HEK293 (cell line): ENCODE results near the gene OOSP1.

Source experiments
- CTCF ChIA-PET: fragments of 350-600 bp; formaldehyde crosslinking; extraction: SDS; loops from one replicate; lab custom pipeline; 2021; ENCODE audit warnings: antibody characterized with exemption; lab: Yijun Ruan, JAX
- POLR2A ChIA-PET: fragments of 300-600 bp; formaldehyde crosslinking; extraction: SDS; loops from one replicate; lab custom pipeline; 2020; ENCODE audit warnings: antibody characterized with exemption, inconsistent platforms; lab: Yijun Ruan, JAX
- H3K27ac ChIP-seq: fragments of 200-500 bp; sonication (Bioruptor generic); 2 replicates; pipeline ENCODE4 v1.5.1; 2014; ENCODE audit warnings: low read depth, low read length, control low read depth, inconsistent platforms; ENCODE audit errors: extremely low read depth
- H3K36me3 ChIP-seq, 2 experiments: fragments of 200-500 bp in 1 of 2; sonication (Bioruptor generic) in 1 of 2; 1 replicate in 1 of 2; 2 replicates in 1 of 2; pipeline ENCODE4 v1.5.1; 2014 to 2017; ENCODE audit warnings: inconsistent platforms in 2 of 2, low read length in 2 of 2; ENCODE audit not compliant: control insufficient read depth in 2 of 2, insufficient read depth in 1 of 2
- H3K4me1 ChIP-seq: fragments of 200-500 bp; sonication (Bioruptor generic); 2 replicates; pipeline ENCODE4 v1.5.1; 2014; ENCODE audit warnings: mild to moderate bottlenecking, low read length, inconsistent platforms; ENCODE audit not compliant: control insufficient read depth, insufficient read depth
- H3K4me3 ChIP-seq: 2 replicates; pipeline ENCODE4 v1.5.1; 2011; ENCODE audit warnings: low read depth, mild to moderate bottlenecking, control low read depth, low read length, moderate library complexity
- H3K9me3 ChIP-seq: fragments of 200-500 bp; sonication (Bioruptor generic); 2 replicates; pipeline ENCODE4 v1.5.1; 2014; ENCODE audit warnings: low read depth, low read length, inconsistent platforms; ENCODE audit not compliant: control insufficient read depth, insufficient read depth
- FEZF1 ChIP-seq: fragments of 450-650 bp; formaldehyde crosslinking; IDR thresholded peaks from 2 replicates; pipeline ENCODE4 v1.5.1; 2016; ENCODE audit warnings: missing biosample characterization, missing genetic modification characterization
- MEIS1 ChIP-seq: sonication (generic); formaldehyde crosslinking; IDR thresholded peaks from 2 replicates; pipeline ENCODE4 v1.8.1; 2022; ENCODE audit warnings: missing genetic modification reagents, mild to moderate bottlenecking, borderline replicate concordance
- OSR2 ChIP-seq: fragments of 450-650 bp; formaldehyde crosslinking; IDR thresholded peaks from 2 replicates; pipeline ENCODE4 v1.5.1; 2016; ENCODE audit warnings: missing biosample characterization, missing genetic modification characterization
- SALL2 ChIP-seq: fragments of 450-650 bp; formaldehyde crosslinking; IDR thresholded peaks from 2 replicates; pipeline ENCODE4 v1.5.0; 2017; ENCODE audit warnings: missing biosample characterization, mild to moderate bottlenecking, missing genetic modification characterization, borderline replicate concordance
- YY2 ChIP-seq: fragments of 450-650 bp; formaldehyde crosslinking; IDR thresholded peaks from 2 replicates; pipeline ENCODE4 v1.5.1; 2016; ENCODE audit warnings: missing biosample characterization, missing genetic modification characterization
- ZFP69B ChIP-seq: fragments of 450-650 bp; formaldehyde crosslinking; IDR thresholded peaks from 2 replicates; pipeline ENCODE4 v1.5.1; 2016; ENCODE audit warnings: missing biosample characterization, missing genetic modification characterization
- ZNF155 ChIP-seq: fragments of 450-650 bp; formaldehyde crosslinking; IDR thresholded peaks from 2 replicates; pipeline ENCODE4 v1.5.1; 2016; ENCODE audit warnings: missing biosample characterization, missing genetic modification characterization
- ZNF169 ChIP-seq: fragments of 450-650 bp; formaldehyde crosslinking; IDR thresholded peaks from 2 replicates; pipeline ENCODE4 v1.5.1; 2016; ENCODE audit warnings: missing biosample characterization, missing genetic modification characterization
- ZNF174 ChIP-seq: fragments of 450-650 bp; formaldehyde crosslinking; IDR thresholded peaks from 2 replicates; pipeline ENCODE4 v1.5.0; 2017; ENCODE audit warnings: missing biosample characterization, mild to moderate bottlenecking, missing genetic modification characterization
- ZNF202 ChIP-seq: fragments of 450-650 bp; formaldehyde crosslinking; IDR thresholded peaks from 2 replicates; pipeline ENCODE4 v1.5.1; 2016; ENCODE audit warnings: missing biosample characterization, missing genetic modification characterization, borderline replicate concordance
- ZNF341 ChIP-seq: fragments of 450-650 bp; formaldehyde crosslinking; IDR thresholded peaks from 2 replicates; pipeline ENCODE4; 2016; ENCODE audit warnings: low read depth, missing biosample characterization, missing genetic modification characterization
- ZNF354C ChIP-seq: fragments of 450-650 bp; formaldehyde crosslinking; IDR thresholded peaks from 2 replicates; pipeline ENCODE4 v1.5.1; 2016; ENCODE audit warnings: missing biosample characterization, missing genetic modification characterization, low read depth, borderline replicate concordance
- ZNF513 ChIP-seq: fragments of 450-650 bp; IDR thresholded peaks from 2 replicates; pipeline ENCODE4 v1.5.1; 2018; ENCODE audit warnings: missing biosample characterization, missing genetic modification characterization
- ZNF514 ChIP-seq: fragments of 450-650 bp; formaldehyde crosslinking; IDR thresholded peaks from 2 replicates; pipeline ENCODE4 v1.5.1; 2016; ENCODE audit warnings: missing biosample characterization, missing genetic modification characterization
- ZNF544 ChIP-seq: fragments of 450-650 bp; formaldehyde crosslinking; IDR thresholded peaks from 2 replicates; pipeline ENCODE4 v1.5.0; 2017; ENCODE audit warnings: missing biosample characterization, missing genetic modification characterization
- ZNF580 ChIP-seq: fragments of 450-650 bp; formaldehyde crosslinking; IDR thresholded peaks from 2 replicates; pipeline ENCODE4 v1.5.1; 2016; ENCODE audit warnings: missing biosample characterization, missing genetic modification characterization
- ZNF596 ChIP-seq: fragments of 450-650 bp; IDR thresholded peaks from 2 replicates; pipeline ENCODE4 v1.5.0; 2018; ENCODE audit warnings: missing biosample characterization, mild to moderate bottlenecking, missing genetic modification characterization, moderate library complexity
- ZXDB ChIP-seq: fragments of 450-650 bp; formaldehyde crosslinking; IDR thresholded peaks from 2 replicates; pipeline ENCODE4 v1.5.1; 2016; ENCODE audit warnings: missing biosample characterization, missing genetic modification characterization
- TF ChIP-seq, protein P1 (sequence below): fragments of 450-650 bp; formaldehyde crosslinking; IDR thresholded peaks from 2 replicates; pipeline ENCODE4 v1.5.1; 2016; ENCODE audit warnings: missing biosample characterization, missing genetic modification characterization
- TF ChIP-seq, protein P2 (sequence below): fragments of 450-650 bp; formaldehyde crosslinking; IDR thresholded peaks from 2 replicates; pipeline ENCODE4 v1.5.1; 2016; ENCODE audit warnings: missing biosample characterization, missing genetic modification characterization
- TF ChIP-seq, protein P3 (sequence below): fragments of 450-650 bp; formaldehyde crosslinking; IDR thresholded peaks from 2 replicates; pipeline ENCODE4 v1.5.1; 2017; ENCODE audit warnings: missing biosample characterization, missing genetic modification characterization
- TF ChIP-seq, protein P4 (sequence below): fragments of 450-650 bp; formaldehyde crosslinking; IDR thresholded peaks from 2 replicates; pipeline ENCODE4 v1.5.1; 2016; ENCODE audit warnings: missing biosample characterization, missing genetic modification characterization

The OOSP1 gene

DNA sequence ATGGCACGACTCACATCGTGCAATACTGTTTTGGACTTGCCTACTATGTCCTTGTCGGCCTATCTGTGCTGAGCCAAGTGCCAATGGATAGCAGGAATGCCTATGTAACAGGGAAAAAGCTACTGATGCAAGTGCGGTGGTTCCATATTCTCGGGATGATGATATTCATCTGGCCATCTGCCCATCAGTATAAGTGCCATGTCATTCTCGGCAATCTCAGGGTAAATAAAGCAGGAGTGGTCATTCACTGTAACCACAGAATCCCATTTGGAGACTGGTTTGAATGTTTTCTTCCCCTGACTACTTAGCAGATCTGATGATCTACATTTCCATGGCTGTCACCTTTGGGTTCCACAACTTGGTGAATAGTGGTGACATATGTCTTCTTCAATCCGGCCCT lies 39.6 kb upstream of the OOSP1 start:
- no peaks in the 10 kb centered on the region for H3K36me3 ChIP-seq
- CTCF ChIA-PET: no interaction called here
- H3K27ac ChIP-seq: no peak overlapping the region
- no peaks in the 10 kb centered on the region for H3K4me1 ChIP-seq
- no peak overlapping the region for H3K4me3 ChIP-seq
- POLR2A ChIA-PET: no interaction called here
- TF ChIP-seq FEZF1 (tag by site-specific recombination) (no peak), ZNF354C (tag by site-specific recombination) (no peak), ZNF580 (no peak), ZNF596 (tag by site-specific recombination) (no peak), OSR2 (no peak)
- no peaks in the 10 kb centered on the region for H3K9me3 ChIP-seq

GRCh38 chr11:59899532-59899931 lies 38.7 kb upstream of the OOSP1 start:
- H3K4me3 ChIP-seq: no peak overlapping the region
- H3K27ac ChIP-seq: no peak overlapping the region
- ChIA-PET POLR2A (no interaction called here), CTCF (interaction anchor here (0.6 kb wide), 1 partner anchor 410 kb away, joined by 3 read pairs; no protein-coding TSS in a partner anchor)
- H3K4me1 ChIP-seq: no peaks in the 10 kb centered on the region
- TF ChIP-seq ZNF169 (tag by site-specific recombination): no peak
- no peak for TF ChIP-seq MEIS1
- TF ChIP-seq, protein P1, sequence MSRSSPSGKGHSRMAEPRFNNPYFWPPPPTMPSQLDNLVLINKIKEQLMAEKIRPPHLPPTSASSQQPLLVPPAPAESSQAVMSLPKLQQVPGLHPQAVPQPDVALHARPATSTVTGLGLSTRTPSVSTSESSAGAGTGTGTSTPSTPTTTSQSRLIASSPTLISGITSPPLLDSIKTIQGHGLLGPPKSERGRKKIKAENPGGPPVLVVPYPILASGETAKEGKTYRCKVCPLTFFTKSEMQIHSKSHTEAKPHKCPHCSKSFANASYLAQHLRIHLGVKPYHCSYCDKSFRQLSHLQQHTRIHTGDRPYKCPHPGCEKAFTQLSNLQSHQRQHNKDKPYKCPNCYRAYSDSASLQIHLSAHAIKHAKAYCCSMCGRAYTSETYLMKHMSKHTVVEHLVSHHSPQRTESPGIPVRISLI (tag by site-specific recombination): no peak
- TF ChIP-seq ZNF514 (tag by site-specific recombination): no peak
- no peak for TF ChIP-seq ZNF341 (tag by site-specific recombination)
- TF ChIP-seq, protein P2, sequence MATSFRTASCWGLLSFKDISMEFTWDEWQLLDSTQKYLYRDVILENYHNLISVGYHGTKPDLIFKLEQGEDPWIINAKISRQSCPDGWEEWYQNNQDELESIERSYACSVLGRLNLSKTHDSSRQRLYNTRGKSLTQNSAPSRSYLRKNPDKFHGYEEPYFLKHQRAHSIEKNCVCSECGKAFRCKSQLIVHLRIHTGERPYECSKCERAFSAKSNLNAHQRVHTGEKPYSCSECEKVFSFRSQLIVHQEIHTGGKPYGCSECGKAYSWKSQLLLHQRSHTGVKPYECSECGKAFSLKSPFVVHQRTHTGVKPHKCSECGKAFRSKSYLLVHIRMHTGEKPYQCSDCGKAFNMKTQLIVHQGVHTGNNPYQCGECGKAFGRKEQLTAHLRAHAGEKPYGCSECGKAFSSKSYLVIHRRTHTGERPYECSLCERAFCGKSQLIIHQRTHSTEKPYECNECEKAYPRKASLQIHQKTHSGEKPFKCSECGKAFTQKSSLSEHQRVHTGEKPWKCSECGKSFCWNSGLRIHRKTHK (tag by site-specific recombination): no peak
- TF ChIP-seq ZNF354C (tag by site-specific recombination): no peak
- TF ChIP-seq YY2 (tag by site-specific recombination): no peak
- no peak for TF ChIP-seq ZNF202
- TF ChIP-seq ZNF544 (tag by site-specific recombination): no peak
- TF ChIP-seq, protein P3, sequence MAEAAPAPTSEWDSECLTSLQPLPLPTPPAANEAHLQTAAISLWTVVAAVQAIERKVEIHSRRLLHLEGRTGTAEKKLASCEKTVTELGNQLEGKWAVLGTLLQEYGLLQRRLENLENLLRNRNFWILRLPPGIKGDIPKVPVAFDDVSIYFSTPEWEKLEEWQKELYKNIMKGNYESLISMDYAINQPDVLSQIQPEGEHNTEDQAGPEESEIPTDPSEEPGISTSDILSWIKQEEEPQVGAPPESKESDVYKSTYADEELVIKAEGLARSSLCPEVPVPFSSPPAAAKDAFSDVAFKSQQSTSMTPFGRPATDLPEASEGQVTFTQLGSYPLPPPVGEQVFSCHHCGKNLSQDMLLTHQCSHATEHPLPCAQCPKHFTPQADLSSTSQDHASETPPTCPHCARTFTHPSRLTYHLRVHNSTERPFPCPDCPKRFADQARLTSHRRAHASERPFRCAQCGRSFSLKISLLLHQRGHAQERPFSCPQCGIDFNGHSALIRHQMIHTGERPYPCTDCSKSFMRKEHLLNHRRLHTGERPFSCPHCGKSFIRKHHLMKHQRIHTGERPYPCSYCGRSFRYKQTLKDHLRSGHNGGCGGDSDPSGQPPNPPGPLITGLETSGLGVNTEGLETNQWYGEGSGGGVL (tag by site-specific recombination): no peak
- no peak for TF ChIP-seq ZNF174 (tag by site-specific recombination)
- no peak for TF ChIP-seq SALL2 (tag by site-specific recombination)
- TF ChIP-seq ZNF155 (tag by site-specific recombination): no peak
- no peak for TF ChIP-seq ZNF513 (tag by site-specific recombination)
- TF ChIP-seq ZFP69B (tag by site-specific recombination): no peak
- TF ChIP-seq, protein P4, sequence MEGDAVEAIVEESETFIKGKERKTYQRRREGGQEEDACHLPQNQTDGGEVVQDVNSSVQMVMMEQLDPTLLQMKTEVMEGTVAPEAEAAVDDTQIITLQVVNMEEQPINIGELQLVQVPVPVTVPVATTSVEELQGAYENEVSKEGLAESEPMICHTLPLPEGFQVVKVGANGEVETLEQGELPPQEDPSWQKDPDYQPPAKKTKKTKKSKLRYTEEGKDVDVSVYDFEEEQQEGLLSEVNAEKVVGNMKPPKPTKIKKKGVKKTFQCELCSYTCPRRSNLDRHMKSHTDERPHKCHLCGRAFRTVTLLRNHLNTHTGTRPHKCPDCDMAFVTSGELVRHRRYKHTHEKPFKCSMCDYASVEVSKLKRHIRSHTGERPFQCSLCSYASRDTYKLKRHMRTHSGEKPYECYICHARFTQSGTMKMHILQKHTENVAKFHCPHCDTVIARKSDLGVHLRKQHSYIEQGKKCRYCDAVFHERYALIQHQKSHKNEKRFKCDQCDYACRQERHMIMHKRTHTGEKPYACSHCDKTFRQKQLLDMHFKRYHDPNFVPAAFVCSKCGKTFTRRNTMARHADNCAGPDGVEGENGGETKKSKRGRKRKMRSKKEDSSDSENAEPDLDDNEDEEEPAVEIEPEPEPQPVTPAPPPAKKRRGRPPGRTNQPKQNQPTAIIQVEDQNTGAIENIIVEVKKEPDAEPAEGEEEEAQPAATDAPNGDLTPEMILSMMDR (tag by site-specific recombination): no peak
- TF ChIP-seq ZXDB (tag by site-specific recombination): no peak
- no peaks in the 10 kb centered on the region for H3K36me3 ChIP-seq
- H3K9me3 ChIP-seq: no peaks in the 10 kb centered on the region
